Fibroblast of lung (primary cell): ENCODE data around the gene ANO2. TPM values are rescaled to one million over a fixed set of nuclear protein-coding genes. Genes with fewer than 3 reads are reported as not detected.

Experiments used
- DNase-seq, 2 donors: peaks; one replicate each; pipeline versions ENCODE4 v3.0.0 to v3.0.0-alpha.2; 2010; ENCODE audit warnings: low read depth in 2 of 2
- H2AFZ ChIP-seq: 2 replicates; pipeline ENCODE4 v1.5.1; 2012; ENCODE audit warnings: low read length, control low read depth, inconsistent platforms
- H3K27ac ChIP-seq: 2 replicates; pipeline ENCODE4 v1.5.1; 2011; ENCODE audit warnings: low read length, control low read depth; ENCODE audit not compliant: insufficient read depth
- H3K27me3 ChIP-seq: 2 replicates; pipeline ENCODE4 v1.5.1; 2011; ENCODE audit warnings: mild to moderate bottlenecking, low read length; ENCODE audit not compliant: control insufficient read depth, insufficient read depth
- H3K36me3 ChIP-seq: 2 replicates; pipeline ENCODE4 v1.5.1; 2011; ENCODE audit warnings: low read length; ENCODE audit not compliant: control insufficient read depth, insufficient read depth
- H3K4me1 ChIP-seq: 2 replicates; pipeline ENCODE4 v1.5.1; 2011; ENCODE audit warnings: low read length; ENCODE audit not compliant: control insufficient read depth, insufficient read depth; ENCODE audit errors: extremely low read depth
- H3K4me2 ChIP-seq: 2 replicates; pipeline ENCODE4 v1.5.1; 2011; ENCODE audit warnings: low read length, control low read depth; ENCODE audit not compliant: insufficient read depth; ENCODE audit errors: extremely low read depth
- H3K4me3 ChIP-seq, 4 experiments: fragments of 200-600 bp in 1 of 4; sonication (generic) in 1 of 4; replicated peaks in 1 of 4; 2 replicates each; pipeline ENCODE4 v1.5.1; 2011 to 2016; ENCODE audit warnings: low read length in 4 of 4, low read depth in 3 of 4, mild to moderate bottlenecking in 3 of 4, control low read depth in 2 of 4, inconsistent platforms in 1 of 4, mixed read lengths in 1 of 4; ENCODE audit not compliant: insufficient read depth in 1 of 4; ENCODE audit errors: control extremely low read depth in 1 of 4
- H3K79me2 ChIP-seq: 2 replicates; pipeline ENCODE4 v1.5.1; 2012; ENCODE audit warnings: mild to moderate bottlenecking, low read length, inconsistent platforms; ENCODE audit not compliant: control insufficient read depth, insufficient read depth
- H3K9ac ChIP-seq: 2 replicates; pipeline ENCODE4 v1.5.1; 2011; ENCODE audit warnings: mild to moderate bottlenecking, low read length, control low read depth; ENCODE audit not compliant: insufficient read depth
- H3K9me3 ChIP-seq: 2 replicates; pipeline ENCODE4 v1.5.1; 2012; ENCODE audit warnings: low read depth, low read length; ENCODE audit not compliant: control insufficient read depth, insufficient read depth
- H4K20me1 ChIP-seq: 2 replicates; pipeline ENCODE4 v1.5.1; 2011; ENCODE audit warnings: low read length; ENCODE audit not compliant: control insufficient read depth, insufficient read depth; ENCODE audit errors: extremely low read depth
- EZH2 ChIP-seq: IDR thresholded peaks from 2 replicates; pipeline ENCODE4 v1.5.1; 2012; ENCODE audit warnings: low read length, control low read depth, mild to moderate bottlenecking; ENCODE audit errors: missing control alignments
- polyA plus RNA-seq, 2 donors: library from polyadenylated mRNA; depleted of rRNA in 1 of 2; stranded (reverse) in 1 of 2; unstranded in 1 of 2; fragments of >200 nt; gene quantifications; 2 replicates each; pipeline ENCODE4 v1.2.1, GENCODE V29; 2011 to 2012; ENCODE audit warnings: missing spikeins in 1 of 2
- total RNA-seq: library from RNA; depleted of rRNA; stranded (reverse); fragments of >200 nt; gene quantifications from 2 replicates; pipeline ENCODE4 v1.2.1, GENCODE V29; 2014
- TF ChIP-seq, protein P1 (sequence below), 2 donors: IDR thresholded peaks in 1 of 2; conservative IDR thresholded peaks in 1 of 2; 1 replicate in 1 of 2; 2 replicates in 1 of 2; pipeline ENCODE4 v1.5.1; 2011 to 2012; ENCODE audit warnings: low read length in 2 of 2, control low read depth in 1 of 2, inconsistent platforms in 1 of 2, low read depth in 1 of 2, mild to moderate bottlenecking in 1 of 2

The ANO2 gene
- total and polyA plus RNA-seq, 2 donors (not counting 1 experiment from before 2014, with no cell fraction given), result 0.15 to 0.17 TPM

DNA sequence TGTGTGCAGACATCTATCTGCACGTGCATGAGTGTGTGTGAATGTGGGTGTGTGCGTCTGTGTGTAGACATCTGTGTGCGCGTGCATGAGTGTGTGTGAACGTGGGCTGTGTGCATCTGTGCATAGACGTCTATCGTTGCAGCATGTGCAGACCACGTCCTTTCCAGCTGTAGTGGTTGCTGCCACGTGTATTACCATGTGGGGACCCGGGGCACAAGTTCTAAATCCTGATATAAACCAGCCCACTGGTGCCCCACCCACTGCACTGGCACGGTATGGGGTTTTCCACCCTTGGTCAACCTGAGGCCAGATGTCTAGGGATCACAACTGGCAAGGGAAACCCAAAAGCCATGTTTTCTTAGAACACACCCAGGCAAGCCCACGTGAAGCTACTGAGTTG, 197.0 kb downstream of the ANO2 start:
- no peak overlapping the region for H3K9ac ChIP-seq
- H4K20me1 ChIP-seq, result no peaks in the 10 kb centered on the region
- no peaks in the 10 kb centered on the region for H3K9me3 ChIP-seq
- H3K79me2 ChIP-seq, result no peaks in the 10 kb centered on the region
- DNase-seq, result no peak
- no peak overlapping the region for H3K4me2 ChIP-seq
- H3K27me3 ChIP-seq, result no peaks in the 10 kb centered on the region
- TF ChIP-seq EZH2, result no peak
- TF ChIP-seq, protein P1, sequence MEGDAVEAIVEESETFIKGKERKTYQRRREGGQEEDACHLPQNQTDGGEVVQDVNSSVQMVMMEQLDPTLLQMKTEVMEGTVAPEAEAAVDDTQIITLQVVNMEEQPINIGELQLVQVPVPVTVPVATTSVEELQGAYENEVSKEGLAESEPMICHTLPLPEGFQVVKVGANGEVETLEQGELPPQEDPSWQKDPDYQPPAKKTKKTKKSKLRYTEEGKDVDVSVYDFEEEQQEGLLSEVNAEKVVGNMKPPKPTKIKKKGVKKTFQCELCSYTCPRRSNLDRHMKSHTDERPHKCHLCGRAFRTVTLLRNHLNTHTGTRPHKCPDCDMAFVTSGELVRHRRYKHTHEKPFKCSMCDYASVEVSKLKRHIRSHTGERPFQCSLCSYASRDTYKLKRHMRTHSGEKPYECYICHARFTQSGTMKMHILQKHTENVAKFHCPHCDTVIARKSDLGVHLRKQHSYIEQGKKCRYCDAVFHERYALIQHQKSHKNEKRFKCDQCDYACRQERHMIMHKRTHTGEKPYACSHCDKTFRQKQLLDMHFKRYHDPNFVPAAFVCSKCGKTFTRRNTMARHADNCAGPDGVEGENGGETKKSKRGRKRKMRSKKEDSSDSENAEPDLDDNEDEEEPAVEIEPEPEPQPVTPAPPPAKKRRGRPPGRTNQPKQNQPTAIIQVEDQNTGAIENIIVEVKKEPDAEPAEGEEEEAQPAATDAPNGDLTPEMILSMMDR (conservative IDR thresholded peaks at IDR 0.05 in 1 of 2, IDR thresholded peaks at IDR 0.05 in 1 of 2; ENCODE audit: low read depth in 1 of 2, low read length in 2 of 2), result no peak
- H3K36me3 ChIP-seq, result no peaks in the 10 kb centered on the region
- no peak overlapping the region for H2AFZ ChIP-seq
- H3K4me1 ChIP-seq, result no peaks in the 10 kb centered on the region
- no peak overlapping the region for H3K4me3 ChIP-seq
- no peak overlapping the region for H3K27ac ChIP-seq

DNA sequence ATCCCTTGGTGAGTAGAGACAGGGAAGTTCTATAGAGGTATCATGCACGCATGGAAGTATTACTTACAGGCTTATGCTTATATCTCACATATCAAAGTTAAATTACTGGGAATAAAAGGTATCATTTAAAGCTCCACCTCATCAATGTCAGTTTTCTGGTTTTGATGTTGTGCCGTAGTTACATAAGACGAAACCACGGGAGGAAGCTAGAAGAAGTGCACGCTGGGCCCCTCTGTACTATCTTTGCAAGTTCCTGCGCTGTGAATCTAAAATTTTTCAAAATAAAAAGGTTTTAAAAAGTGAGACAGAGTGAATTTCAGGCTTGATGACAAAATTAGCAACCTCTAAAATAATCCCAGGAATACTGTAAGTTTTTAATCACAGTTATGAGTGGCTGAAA, 198.1 kb downstream of the ANO2 start:
- Histone ChIP-seq H3K36me3 (no peaks in the 10 kb centered on the region), H3K9me3 (no peaks in the 10 kb centered on the region), H3K4me1 (no peaks in the 10 kb centered on the region), H3K27ac (no peak overlapping the region), H3K27me3 (no peaks in the 10 kb centered on the region), H3K4me2 (no peak overlapping the region), H4K20me1 (no peaks in the 10 kb centered on the region), H3K4me3 (no peak overlapping the region), H3K9ac (no peak overlapping the region), H2AFZ (no peak overlapping the region), H3K79me2 (no peaks in the 10 kb centered on the region)
- no peak for TF ChIP-seq EZH2
- TF ChIP-seq, protein P1 (conservative IDR thresholded peaks at IDR 0.05 in 1 of 2, IDR thresholded peaks at IDR 0.05 in 1 of 2; ENCODE audit: low read depth in 1 of 2, low read length in 2 of 2), result no peak
- DNase-seq, result no peak

GRCh38 chr12:5746036-5746908, 198.8 kb downstream of the ANO2 start:
- Histone ChIP-seq H4K20me1 (no peaks in the 10 kb centered on the region), H3K27me3 (no peaks in the 10 kb centered on the region), H3K4me1 (no peaks in the 10 kb centered on the region), H3K4me2 (no peak overlapping the region), H2AFZ (no peak overlapping the region), H3K79me2 (no peaks in the 10 kb centered on the region), H3K9ac (no peak overlapping the region), H3K4me3 (no peak overlapping the region), H3K27ac (no peak overlapping the region), H3K36me3 (no peaks in the 10 kb centered on the region), H3K9me3 (no peaks in the 10 kb centered on the region)
- no peak for DNase-seq
- TF ChIP-seq, protein P1 (conservative IDR thresholded peaks at IDR 0.05 in 1 of 2, IDR thresholded peaks at IDR 0.05 in 1 of 2; ENCODE audit: low read depth in 1 of 2, low read length in 2 of 2), result no peak
- no peak for TF ChIP-seq EZH2
